COLO668 (cell line): ENCODE results near the gene ANKRD44.
"Not testable (repeated sequence)": the region's sequence is repeated elsewhere in the genome, so short reads cannot be mapped to it uniquely, and the experiment has no call there.

Experiments
- DNase-seq: peaks from one replicate; lab custom pipeline; 2025; ENCODE audit not compliant: unreplicated experiment; lab: John Stamatoyannopoulos, UW

The ANKRD44 gene

DNA sequence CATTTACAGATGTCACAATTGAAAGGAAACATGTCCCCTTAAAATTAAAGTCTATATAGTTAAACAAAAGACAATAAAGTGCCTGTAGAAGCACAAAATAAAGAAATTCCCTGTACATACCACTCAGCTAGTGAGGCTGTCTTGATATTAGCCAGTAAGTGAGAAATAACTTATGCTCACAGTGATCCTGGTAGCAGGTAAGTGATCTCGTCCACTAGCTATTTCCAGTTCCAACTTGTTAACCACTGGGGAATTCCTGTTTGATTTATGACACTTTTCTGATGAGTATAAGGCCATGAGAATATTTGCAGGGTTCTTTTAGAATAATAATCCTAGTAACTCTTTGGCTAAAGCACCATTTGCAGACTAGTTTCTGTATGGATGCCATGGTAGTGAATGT is 256.1 kb downstream of the ANKRD44 start:
- no peak for DNase-seq

DNA sequence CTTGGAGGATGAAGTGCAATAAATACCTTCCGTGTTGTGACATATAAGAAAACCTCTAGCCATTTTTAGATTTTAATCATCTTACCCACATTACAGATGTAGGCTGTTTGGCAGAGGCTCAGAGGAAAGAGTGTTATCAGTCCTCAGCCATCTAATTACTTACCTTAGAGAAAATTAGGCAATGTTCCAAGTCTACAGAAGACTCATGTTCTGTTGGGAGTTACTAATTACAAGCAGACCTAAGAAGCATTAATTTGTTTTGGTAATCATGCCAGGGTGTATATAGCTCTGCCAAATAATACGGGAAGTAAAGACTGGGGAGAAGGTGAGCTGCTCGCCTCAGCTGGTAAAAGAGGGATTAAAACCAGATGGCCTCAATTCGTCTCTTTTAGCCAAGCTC is 258.2 kb downstream of the ANKRD44 start:
- no peak for DNase-seq

DNA sequence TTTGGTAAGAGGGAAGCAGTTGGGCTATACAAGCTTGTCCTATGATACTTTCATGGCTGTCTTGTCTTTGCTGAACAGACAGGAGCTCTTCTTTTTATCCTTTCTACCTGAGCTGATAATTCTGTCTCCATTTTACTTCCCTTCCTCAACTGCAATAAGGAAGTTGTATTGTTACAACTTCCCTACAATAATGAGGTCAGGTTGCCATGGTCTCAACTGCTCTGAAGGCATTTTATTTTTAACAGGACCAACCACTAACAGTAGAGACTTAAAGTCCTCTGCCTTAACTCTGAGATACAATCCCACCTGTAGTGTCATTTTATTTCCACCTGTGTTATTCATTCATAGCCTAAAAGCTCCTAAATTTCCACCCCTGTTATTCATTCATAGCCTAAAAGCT is 265.5 kb downstream of the ANKRD44 start:
- DNase-seq: no peak

DNA sequence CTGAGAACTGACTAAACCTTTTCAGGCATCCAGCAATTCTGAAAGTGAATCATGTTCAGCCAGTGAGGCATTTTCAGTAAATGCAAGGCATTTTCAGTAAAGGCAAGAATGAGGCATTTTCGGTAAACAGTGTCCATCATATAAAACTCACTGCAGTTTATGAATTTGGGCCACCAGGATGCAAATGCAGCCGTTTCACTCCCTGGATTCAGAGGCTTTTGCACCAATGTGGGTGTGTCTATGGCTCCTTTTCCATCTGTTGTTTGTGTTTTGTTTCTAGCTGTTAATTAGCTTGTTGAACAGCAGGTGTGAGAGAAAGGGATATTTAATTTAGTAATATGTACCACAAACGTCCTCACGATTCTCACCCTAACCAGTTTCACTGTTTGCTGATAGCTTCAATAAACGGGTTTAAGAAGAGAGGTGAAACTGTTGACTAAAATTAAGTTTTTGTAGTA is 267.8 kb downstream of the ANKRD44 start:
- DNase-seq: no peak

DNA sequence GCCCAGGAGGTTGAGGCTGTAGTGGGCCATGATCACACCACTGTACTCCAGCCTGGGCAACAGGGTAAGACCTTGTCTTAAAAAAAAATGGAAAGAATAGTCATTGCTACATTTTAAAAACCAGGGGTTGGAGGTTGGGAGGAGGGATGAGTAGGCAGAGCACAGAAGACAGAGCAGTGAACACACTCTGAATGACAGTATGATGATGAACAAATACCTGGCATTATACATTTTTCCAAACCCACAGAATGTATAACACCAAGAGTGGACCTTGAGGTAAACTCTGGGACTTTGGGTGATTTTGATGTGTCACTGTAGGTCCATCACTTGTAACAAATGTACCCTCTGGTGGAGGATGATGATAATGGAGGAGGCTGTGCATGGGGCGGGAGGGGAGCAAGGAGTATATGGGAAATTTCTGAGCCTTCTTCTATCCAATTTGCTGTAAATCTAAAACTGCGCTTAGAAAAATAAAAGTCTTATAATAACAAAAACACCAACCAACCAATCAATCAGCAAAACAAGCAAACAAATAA is 272.6 kb downstream of the ANKRD44 start:
- DNase-seq: no peak

DNA sequence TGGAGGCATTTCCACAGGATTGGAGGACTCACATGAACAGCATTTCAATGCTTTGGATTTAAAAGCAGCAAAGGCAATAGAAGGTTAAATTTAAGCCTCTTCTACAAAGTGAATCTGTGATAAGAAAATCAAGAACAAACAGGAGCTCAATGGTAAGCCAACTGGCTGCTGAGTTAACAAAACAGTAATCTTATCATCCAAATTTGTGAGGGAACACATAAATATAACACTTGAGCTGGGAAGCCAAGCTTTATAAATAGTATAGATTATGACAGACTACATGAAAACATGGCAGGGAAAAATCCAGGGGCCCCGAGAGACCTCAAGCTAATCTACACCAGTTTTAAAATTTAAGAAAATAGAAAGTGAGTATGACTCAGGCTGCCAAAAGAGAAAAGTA is 275.6 kb downstream of the ANKRD44 start:
- no peak for DNase-seq

DNA sequence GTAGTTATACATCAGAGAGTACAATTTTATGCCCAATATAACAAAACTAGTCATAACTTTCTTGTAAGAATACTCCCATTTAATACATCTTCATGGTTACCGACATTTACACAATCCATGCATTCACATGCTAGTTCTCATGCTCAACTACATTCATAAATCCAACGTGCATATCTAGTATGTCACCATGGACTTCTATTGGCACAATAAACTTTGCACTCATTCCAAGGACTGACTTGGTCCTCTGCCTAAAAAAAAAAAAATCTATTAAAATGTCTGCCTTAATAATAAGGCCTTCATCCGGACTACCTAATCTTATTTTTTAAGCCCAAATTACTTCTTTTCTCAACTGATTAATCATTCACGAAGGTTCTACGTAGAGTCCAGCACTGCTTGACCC is 276.3 kb downstream of the ANKRD44 start:
- DNase-seq: no peak

DNA sequence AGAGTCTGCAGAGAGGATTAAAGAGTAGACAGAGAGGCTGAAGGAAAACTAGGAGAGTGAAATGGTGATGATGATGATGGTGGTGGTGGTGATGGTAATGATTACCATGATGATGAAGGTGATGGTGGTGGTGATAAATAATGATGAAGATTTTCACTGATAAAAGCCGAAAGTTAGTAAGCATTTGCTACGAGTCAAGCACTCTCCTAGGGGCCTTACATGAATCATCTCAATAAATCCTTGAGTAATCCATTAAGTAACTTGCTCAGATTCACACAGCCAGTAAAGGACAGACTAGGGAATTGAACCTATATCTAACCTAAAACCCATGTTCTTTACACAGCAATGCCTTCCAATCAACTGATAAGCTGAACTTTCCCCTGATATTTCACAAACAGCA is 277.4 kb downstream of the ANKRD44 start:
- no peak for DNase-seq

DNA sequence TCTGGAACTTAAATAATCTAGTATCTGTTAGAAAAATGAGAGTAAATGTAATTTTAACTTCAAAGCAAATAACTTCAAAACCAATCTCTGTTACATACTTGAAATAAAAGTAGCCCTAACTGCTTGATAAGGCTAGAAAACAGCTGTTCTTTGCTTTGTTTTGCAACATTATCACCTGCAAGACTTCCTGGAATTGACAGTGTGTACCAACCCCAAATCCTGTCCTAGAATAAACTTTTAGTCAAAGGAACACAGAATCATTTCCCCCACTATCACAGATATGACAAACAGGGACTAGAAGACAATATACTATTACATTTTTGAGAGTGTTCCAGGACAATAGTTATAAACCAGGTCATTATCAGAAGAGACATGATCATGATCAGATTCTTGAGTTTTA is 278.8 kb downstream of the ANKRD44 start:
- DNase-seq: no peak

DNA sequence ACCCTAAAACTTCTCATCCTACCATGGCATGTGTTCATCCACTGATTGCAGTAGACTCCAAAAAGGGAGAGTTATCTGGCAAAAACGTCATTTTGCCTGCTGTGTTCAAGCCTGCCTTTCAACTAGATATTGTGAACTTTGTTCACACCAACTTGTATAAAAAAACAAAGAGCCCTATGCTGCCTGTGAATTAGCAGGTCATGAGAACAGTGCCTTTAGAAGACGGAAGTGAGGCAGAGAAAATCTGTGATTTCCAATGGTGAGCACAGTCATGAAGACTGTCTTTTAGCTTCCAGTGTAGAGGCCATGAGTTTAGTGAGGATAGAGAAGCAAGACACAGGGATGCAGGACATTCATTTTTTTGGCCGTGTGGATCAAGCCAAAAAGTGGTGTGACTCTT is 280.5 kb downstream of the ANKRD44 start:
- no peak for DNase-seq

DNA sequence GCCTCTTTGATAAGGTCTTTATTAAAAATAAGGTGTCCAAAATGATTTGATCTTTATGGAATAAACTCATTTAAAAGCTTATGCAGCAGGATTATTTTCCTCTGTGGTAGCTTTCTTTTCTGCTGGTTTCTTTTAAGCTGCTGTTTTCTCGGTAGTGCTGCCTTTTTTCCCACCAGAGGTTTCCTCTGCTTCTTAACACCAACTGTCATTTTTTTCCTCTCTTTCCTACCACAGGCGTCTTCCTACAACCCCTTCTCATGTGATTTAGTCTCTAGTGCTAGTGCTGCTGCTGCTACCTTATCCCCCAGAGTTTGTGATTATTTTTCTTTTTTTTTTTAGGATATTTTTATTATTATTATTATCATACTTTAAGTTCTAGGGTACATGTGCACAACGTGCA is 281.9 kb downstream of the ANKRD44 start:
- no peak for DNase-seq

DNA sequence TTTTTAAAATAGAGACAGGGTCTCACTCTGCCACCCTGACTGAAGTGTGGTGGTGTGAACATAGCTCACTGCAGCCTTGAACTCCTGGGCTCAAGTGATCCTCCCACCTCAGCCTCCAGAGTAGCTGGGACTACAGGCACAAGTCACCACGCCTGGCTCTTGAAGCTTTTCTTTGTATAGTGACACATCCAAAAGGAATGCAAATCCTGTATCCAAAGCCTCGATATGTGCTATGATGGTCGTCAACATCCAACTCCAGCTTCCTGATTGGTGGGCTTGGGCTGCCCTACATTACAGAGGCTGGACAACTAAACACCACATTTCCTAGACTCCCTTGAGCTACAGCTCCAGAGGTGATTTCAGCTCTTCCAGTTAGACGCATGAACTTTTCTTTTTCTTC is 282.4 kb downstream of the ANKRD44 start:
- no peak for DNase-seq

DNA sequence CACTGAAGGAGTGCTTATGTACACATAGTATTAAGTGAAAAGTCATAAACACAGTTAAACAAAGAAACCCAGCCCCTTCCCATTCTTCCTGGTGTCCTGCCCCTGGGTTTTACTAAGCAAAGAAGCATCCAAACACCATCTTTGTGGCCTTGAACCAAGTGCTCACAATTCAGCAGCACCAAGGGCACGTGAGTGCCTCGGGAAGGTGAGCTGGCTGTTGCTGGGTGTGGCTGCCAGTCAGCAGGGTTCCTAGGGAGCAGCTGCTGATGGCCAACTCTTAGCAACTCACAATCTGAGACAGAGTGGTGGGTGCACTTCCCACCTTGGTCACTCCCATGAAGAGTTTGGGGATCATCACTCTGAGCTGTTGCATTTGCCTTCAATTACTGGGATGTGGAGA is 286.4 kb downstream of the ANKRD44 start:
- DNase-seq: no peak

DNA sequence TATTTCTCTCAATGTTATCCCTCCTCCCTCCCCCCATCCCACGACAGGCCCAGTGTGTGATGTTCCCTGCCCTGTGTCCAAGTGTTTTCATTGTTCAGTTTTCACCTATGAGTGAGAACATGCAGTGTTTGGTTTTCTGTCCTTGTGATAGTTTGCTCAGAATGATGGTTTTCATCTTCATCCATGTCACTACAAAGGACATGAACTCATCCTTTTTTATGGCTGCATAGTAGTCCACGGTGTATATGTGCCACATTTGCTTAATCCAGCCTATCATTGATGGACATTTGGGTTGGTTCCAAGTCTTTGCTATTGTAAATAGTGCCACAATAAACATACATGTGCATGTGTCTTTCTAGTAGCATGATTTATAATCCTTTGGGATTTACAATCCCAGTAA is 289.7 kb downstream of the ANKRD44 start:
- not testable (repeated sequence) for DNase-seq

DNA sequence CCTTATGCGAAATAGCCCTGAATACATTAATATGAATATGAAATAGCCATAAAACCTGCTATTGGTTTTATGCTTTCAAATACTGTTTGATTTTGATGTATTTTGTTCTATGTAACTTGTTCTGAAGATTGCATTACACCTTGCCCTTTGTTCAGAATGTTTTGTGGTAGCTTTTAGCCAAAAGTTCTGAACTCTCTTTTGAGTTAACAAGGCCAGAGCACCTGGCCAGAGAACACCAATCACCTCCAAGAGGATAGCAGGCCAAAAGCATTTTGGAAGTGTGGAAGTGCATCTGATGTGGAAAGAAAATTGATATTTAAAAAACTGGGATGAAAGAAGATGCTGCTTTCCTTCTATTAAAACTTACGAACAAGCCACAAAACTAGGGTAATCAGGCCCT is 297.5 kb downstream of the ANKRD44 start:
- no peak for DNase-seq

DNA sequence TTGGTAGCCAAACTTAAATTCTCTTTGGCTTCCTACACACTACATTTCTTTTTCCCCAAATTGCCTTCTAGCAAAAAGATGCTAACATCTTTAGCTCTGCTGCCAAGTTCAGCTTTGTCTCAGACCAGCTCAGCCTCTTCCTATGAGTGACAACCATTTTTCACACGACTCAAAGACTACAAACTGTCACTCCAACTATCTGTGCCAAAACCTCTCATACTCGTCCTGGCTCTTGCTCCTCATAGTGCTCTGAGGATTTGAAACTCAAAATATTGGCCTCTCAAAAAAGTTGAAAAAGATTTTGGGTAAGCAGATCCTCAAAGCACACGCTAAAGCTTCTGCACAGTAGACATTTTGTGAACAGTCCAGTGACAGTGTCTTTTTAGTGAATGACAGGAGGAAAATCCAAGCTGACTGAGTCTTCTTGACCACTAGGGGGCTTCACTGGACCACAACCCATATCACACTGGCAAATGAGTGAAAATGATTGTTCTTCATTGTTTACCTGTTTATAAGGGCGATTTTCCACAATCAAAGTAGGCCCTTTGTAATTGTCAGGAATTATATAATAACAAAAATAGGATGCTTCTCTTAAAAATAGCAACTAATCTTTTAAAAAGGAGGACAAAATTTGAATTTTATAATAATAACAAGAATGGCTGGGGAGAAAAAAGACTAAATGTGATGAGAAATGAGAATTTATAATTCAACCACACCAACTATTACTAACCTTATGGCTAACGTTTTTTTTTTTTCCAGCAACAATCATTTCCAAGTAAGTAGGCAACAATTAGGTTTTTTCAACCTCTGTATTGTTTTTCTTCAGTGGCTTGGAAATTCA is 298.6 kb downstream of the ANKRD44 start:
- DNase-seq: no peak

DNA sequence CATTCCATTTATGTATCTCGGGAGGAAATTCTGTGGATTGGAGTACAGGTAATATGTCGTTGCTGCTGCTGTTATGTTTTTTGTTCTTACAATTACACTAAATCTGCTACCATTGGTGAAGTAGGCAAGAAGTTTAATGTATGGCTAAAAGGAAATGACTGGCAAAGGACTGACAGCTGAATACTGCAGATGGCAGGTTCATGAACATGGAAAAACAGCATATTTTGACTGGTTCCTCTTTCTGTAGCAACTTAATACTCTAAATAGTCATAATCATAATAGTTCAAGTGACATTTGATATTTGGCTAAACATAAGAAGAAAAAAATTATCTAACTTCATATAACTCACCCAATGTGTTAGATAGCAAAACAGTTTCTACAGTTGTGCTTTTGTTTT is 299.6 kb downstream of the ANKRD44 start:
- no peak for DNase-seq

DNA sequence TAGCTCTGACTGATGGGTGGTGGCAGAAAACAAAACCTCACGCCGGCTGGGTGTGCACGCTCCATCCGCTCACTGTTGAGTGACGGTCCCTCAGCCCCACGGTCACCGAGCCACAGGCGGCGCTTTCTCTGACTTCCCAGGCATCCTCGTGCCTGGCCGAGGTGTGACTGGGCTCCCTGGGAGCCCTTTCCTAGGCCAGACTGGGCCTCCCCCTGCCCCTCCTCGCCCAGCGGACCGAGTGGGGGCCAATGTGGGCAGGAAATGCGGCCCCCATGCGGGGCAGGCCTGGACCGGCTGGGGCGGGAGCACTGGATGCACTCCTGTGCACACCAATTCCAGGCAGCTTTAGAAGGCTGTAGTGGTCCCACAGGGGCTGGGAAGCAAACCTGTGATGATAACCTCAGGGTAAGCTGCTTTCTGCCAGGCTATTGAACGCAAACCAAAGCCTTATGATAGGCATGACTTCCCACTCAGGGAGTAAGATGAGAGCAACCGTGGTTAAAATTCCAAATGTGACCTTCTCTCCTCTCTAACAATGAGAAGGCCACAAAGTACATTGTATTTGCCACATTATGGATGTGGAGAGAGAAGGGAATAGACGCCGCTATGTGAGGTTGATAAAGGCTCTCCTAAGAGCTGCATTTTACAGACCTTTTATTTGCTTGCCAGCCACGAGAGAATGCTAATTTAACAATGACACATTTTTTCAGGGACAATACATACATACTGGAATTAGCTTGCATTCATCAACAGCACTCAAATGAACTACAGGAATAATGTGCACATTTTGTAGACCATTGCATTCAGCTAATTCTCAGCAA is 300.2 kb downstream of the ANKRD44 start:
- no peak for DNase-seq

DNA sequence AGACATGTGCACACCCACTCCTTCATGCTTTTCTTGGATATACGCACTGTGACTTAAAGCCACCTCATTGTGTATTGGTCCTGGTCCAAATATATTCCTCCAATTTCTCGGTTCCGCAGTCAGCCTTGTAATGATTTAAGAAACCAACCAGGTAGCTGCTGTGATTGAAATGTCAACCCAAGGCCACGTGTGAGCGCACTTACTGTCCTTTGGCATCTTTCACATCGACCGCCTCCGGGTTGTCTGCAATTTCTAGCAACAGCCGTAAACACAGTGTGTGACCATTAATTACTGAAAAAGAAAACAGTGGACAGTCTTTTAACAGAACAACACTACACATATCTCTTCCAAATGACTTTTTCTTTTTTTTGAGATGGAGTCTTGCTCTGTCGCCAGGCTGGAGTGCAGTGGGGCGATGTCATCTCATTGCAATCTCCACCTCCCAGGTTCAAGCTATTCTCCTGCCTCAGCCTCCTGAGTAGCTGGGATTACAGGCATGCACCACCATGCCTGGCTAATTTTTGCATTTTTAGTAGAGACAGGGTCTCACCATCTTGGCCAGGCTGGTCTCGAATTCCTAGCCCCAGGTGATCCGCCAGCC is 301.7 kb downstream of the ANKRD44 start:
- DNase-seq: not testable (repeated sequence)

DNA sequence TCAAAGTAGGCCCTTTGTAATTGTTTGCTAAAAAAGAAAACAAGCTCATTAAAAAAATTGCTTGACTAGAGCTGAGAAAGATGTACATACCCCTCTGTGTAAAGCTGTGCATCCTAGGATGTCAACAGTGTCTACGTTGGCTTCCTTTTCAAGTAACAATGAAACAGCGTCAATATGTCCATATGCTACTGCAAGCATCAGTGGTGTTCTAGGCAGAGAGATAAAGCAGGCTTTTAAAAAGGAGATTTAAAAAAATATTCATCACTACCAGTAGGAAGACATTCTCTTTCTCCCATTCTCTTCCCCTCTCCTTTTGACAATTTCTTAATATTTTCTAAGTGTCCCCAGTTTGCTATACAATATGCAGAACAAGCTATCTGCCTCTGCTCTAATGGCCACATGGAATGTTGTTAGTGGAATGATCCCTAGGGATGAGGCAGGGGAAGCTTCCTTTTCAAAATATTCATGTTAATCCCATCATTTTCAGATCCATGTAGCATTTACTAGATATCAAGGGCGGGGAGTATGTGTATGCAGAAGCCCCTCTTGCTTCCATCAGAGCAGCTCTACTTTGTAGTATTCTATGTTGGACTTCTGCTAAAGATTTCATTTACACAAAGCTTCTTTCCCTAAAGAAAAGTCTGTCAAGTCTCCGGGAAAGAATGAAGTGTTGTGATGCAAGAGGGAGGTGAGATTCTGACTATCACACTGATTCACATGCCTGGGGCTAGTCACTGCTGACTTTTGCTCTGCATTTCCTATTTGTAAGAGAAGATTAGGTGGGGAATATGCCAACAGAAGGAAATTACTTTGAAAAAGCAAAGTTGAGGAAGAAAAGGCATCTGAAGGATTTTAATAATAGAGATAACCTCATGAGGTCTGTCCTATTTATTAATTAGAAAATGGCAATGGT is 302.6 kb downstream of the ANKRD44 start:
- no peak for DNase-seq

DNA sequence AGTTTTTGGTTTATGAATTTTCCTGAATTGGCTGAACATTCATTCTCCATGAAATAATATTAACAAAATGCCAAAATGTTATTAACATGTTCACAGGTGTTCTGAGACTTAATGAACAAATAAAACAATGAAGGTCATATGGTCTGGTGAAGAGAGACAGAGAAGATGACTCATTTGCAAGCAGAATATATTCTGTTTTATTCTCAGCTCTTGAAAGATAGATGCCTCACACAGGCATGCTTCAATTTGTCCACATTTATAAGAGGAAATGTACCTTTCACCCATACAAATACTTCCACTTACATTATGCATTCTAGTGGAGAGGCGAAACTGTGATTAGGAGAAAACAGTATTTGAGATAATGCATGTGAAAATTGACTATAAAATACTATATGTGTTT is 308.7 kb downstream of the ANKRD44 start:
- no peak for DNase-seq
